HCT116 (cell line): ENCODE data around the gene PRKCQ. TPM values are rescaled to one million over a fixed set of nuclear protein-coding genes. Genes with fewer than 3 reads are reported as not detected.

ENCODE experiments used
- ATAC-seq: fragments of 200-7000 bp; cut with Tn5 transposase; 2 replicates; pipeline ENCODE4 v1.9.1; 2020; ENCODE audit warnings: mild to moderate bottlenecking, moderate library complexity
- BruUV-seq: library from RNA; stranded (reverse); fragments of 400-500 nt; replicated peaks from 2 replicates; lab custom pipeline; 2021; lab: Mats Ljungman, UMichigan
- CTCF ChIA-PET: fragments of 300-600 bp; sonication (Branson Sonifier 250); formaldehyde crosslinking; loops from one replicate; lab custom pipeline; 2021; ENCODE audit warnings: antibody characterized with exemption; lab: Charles Lee
- POLR2A ChIA-PET: fragments of 300-600, 350-600 bp; sonication (Branson Sonifier 250); formaldehyde crosslinking; loops from one replicate; lab custom pipeline; 2021; ENCODE audit warnings: antibody characterized with exemption; lab: Charles Lee
- RAD21 ChIA-PET, 2 experiments: fragments of 300-600 bp; sonication (Branson Sonifier 250); formaldehyde crosslinking; loops; one replicate each; lab custom pipeline; 2023; ENCODE audit warnings: low total read pairs in 2 of 2; ENCODE audit not compliant: uncharacterized antibody in 2 of 2, unreplicated experiment in 2 of 2, low non-redundant PET in 1 of 2; lab: Charles Lee
- DNase-seq: peaks from one replicate; pipeline ENCODE4 v3.0.0-alpha.2; 2010; ENCODE audit warnings: low read depth, low spot score
- H2AFZ ChIP-seq: fragments of 200-600 bp; shearing (Covaris generic), sonication (generic); 2 replicates; pipeline ENCODE4 v1.6.1; 2017; ENCODE audit warnings: low read depth, mixed run types, mixed read lengths, antibody characterized with exemption, low read length; ENCODE audit not compliant: poor library complexity, severe bottlenecking
- H3K27ac ChIP-seq: 2 replicates; pipeline ENCODE4 v1.5.1; 2012; ENCODE audit warnings: low read depth, low read length
- H3K27me3 ChIP-seq: fragments of 200-600 bp; sonication (generic); 2 replicates; pipeline ENCODE4 v1.6.1; 2016; ENCODE audit warnings: mixed run types, low read length, mixed read lengths; ENCODE audit not compliant: insufficient read depth
- H3K36me3 ChIP-seq, 2 experiments: fragments of 200-500 bp in 1 of 2; fragments of 200-600 bp in 1 of 2; sonication (Bioruptor generic) in 1 of 2; sonication (generic) in 1 of 2; 2 replicates each; pipeline versions ENCODE4 v1.5.1 to v1.6.1; 2014 to 2016; ENCODE audit warnings: low read length in 2 of 2, inconsistent platforms in 1 of 2, mixed read lengths in 1 of 2, mixed run types in 1 of 2; ENCODE audit not compliant: insufficient read depth in 2 of 2, control insufficient read depth in 1 of 2
- H3K4me1 ChIP-seq, 2 experiments: fragments of 200-600 bp in 1 of 2; sonication (generic) in 1 of 2; 2 replicates each; pipeline versions ENCODE4 v1.5.1 to v1.6.1; 2012 to 2017; ENCODE audit warnings: low read length in 2 of 2, inconsistent platforms in 1 of 2, mild to moderate bottlenecking in 1 of 2, mixed read lengths in 1 of 2, mixed run types in 1 of 2, moderate library complexity in 1 of 2; ENCODE audit not compliant: insufficient read depth in 2 of 2, control insufficient read depth in 1 of 2
- H3K4me2 ChIP-seq: fragments of 200-600 bp; sonication (generic); 2 replicates; pipeline ENCODE4 v1.6.1; 2017; ENCODE audit warnings: mixed run types, low read length, mixed read lengths
- H3K4me3 ChIP-seq, 2 experiments: fragments of 200-600 bp in 1 of 2; sonication (generic) in 1 of 2; replicated peaks in 1 of 2; 2 replicates each; pipeline ENCODE4 v1.5.1; 2011 to 2016; ENCODE audit warnings: low read length in 2 of 2, control low read depth in 1 of 2, low read depth in 1 of 2, mild to moderate bottlenecking in 1 of 2, mixed read lengths in 1 of 2, mixed run types in 1 of 2
- H3K79me2 ChIP-seq: fragments of 200-600 bp; sonication (generic); 2 replicates; pipeline ENCODE4 v1.6.1; 2017; ENCODE audit warnings: mild to moderate bottlenecking, mixed run types, low read length, moderate library complexity, mixed read lengths; ENCODE audit not compliant: insufficient read depth
- H3K9ac ChIP-seq: fragments of 200-600 bp; sonication (generic); 2 replicates; pipeline ENCODE4 v1.6.1; 2016; ENCODE audit warnings: low read length, mixed read lengths
- H3K9me2 ChIP-seq: fragments of 200-600 bp; sonication (generic), shearing (Covaris generic); 2 replicates; pipeline ENCODE4 v1.6.1; 2017; ENCODE audit warnings: mixed run types, mild to moderate bottlenecking, moderate library complexity; ENCODE audit not compliant: insufficient read depth
- H3K9me3 ChIP-seq, 2 experiments: fragments of 200-500 bp in 1 of 2; fragments of 200-600 bp in 1 of 2; sonication (Bioruptor generic) in 1 of 2; sonication (generic) in 1 of 2; 2 replicates each; pipeline ENCODE4 v1.6.1; 2014 to 2017; ENCODE audit warnings: low read length in 2 of 2, mixed read lengths in 2 of 2, inconsistent platforms in 1 of 2, low read depth in 1 of 2, mild to moderate bottlenecking in 1 of 2, mixed run types in 1 of 2, moderate library complexity in 1 of 2; ENCODE audit not compliant: control insufficient read depth in 1 of 2, insufficient read depth in 1 of 2
- H4K20me1 ChIP-seq: fragments of 200-600 bp; sonication (generic), shearing (Covaris generic); 2 replicates; pipeline ENCODE4 v1.6.1; 2017; ENCODE audit warnings: mixed run types, mild to moderate bottlenecking, moderate library complexity; ENCODE audit not compliant: insufficient read depth
- CBX3 ChIP-seq: IDR thresholded peaks from 2 replicates; pipeline ENCODE4 v1.6.1; 2012; ENCODE audit warnings: low read depth
- CEBPB ChIP-seq: IDR thresholded peaks from 2 replicates; pipeline ENCODE4 v1.6.1; 2012; ENCODE audit warnings: low read depth
- EGR1 ChIP-seq: IDR thresholded peaks from 2 replicates; pipeline ENCODE4 v1.6.1; 2012; ENCODE audit warnings: low read depth
- ELF1 ChIP-seq: IDR thresholded peaks from 2 replicates; pipeline ENCODE4 v1.6.1; 2012; ENCODE audit warnings: low read depth, borderline replicate concordance
- EZH2phosphoT487 ChIP-seq: fragments of 200-600 bp; IDR thresholded peaks from 2 replicates; pipeline ENCODE4 v1.6.1; 2018; ENCODE audit warnings: antibody characterized with exemption, borderline replicate concordance
- FOSL1 ChIP-seq: IDR thresholded peaks from 2 replicates; pipeline ENCODE4 v1.6.1; 2012; ENCODE audit warnings: low read depth
- JUND ChIP-seq: IDR thresholded peaks from 2 replicates; pipeline ENCODE4 v1.6.1; 2012
- POLR2A ChIP-seq: IDR thresholded peaks from 2 replicates; pipeline ENCODE4 v1.7.0; 2011; ENCODE audit warnings: borderline replicate concordance; ENCODE audit not compliant: insufficient read depth, insufficient read length; ENCODE audit errors: extremely low read depth
- RAD21 ChIP-seq: IDR thresholded peaks from 2 replicates; pipeline ENCODE4 v1.6.1; 2012; ENCODE audit warnings: low read depth, mild to moderate bottlenecking
- SIN3A ChIP-seq: IDR thresholded peaks from 2 replicates; pipeline ENCODE4 v1.6.1; 2012; ENCODE audit warnings: low read depth
- SP1 ChIP-seq: IDR thresholded peaks from 2 replicates; pipeline ENCODE4 v1.6.1; 2012; ENCODE audit warnings: low read depth
- SRF ChIP-seq: IDR thresholded peaks from 2 replicates; pipeline ENCODE4 v1.6.1; 2012; ENCODE audit warnings: low read depth
- TCF7L2 ChIP-seq: IDR thresholded peaks from 2 replicates; pipeline ENCODE4 v1.7.0; 2011; ENCODE audit warnings: borderline replicate concordance, inconsistent platforms; ENCODE audit not compliant: insufficient read depth, insufficient read length; ENCODE audit errors: extremely low read depth
- YY1 ChIP-seq: IDR thresholded peaks from 2 replicates; pipeline ENCODE4 v1.6.1; 2011; ENCODE audit warnings: low read length, low read depth, moderate library complexity, mild to moderate bottlenecking; ENCODE audit not compliant: insufficient replicate concordance; ENCODE audit errors: extremely low read depth
- ZNF274 ChIP-seq: fragments of 200-500 bp; sonication (Bioruptor generic); IDR thresholded peaks from 2 replicates; pipeline ENCODE4 v1.6.1; 2014; ENCODE audit warnings: mild to moderate bottlenecking, low read depth, low read length, inconsistent platforms
- intact Hi-C: fragments of 100-400 bp; cut with micrococcal nuclease; formaldehyde crosslinking; loops from 2 replicates; pipeline ENCODE4 v1.10.0; 2022
- total RNA-seq: library from RNA; stranded (reverse); gene quantifications from one replicate; pipeline ENCODE4 v1.2.1, GENCODE V29; 2021; ENCODE audit not compliant: unreplicated experiment
- TF ChIP-seq, protein P1 (sequence below): IDR thresholded peaks from 2 replicates; pipeline ENCODE4 v1.6.1; 2012
- TF ChIP-seq, protein P2 (sequence below): IDR thresholded peaks from 2 replicates; pipeline ENCODE4 v1.6.1; 2011; ENCODE audit warnings: mild to moderate bottlenecking, low read length, moderate library complexity; ENCODE audit not compliant: insufficient replicate concordance; ENCODE audit errors: extremely low read depth
- TF ChIP-seq, protein P3 (sequence below): IDR thresholded peaks from 2 replicates; pipeline ENCODE4 v1.6.1; 2012; ENCODE audit warnings: low read depth

PRKCQ gene
- total RNA-seq, 1 experiment from 2014 or later, result 0.54 TPM

DNA sequence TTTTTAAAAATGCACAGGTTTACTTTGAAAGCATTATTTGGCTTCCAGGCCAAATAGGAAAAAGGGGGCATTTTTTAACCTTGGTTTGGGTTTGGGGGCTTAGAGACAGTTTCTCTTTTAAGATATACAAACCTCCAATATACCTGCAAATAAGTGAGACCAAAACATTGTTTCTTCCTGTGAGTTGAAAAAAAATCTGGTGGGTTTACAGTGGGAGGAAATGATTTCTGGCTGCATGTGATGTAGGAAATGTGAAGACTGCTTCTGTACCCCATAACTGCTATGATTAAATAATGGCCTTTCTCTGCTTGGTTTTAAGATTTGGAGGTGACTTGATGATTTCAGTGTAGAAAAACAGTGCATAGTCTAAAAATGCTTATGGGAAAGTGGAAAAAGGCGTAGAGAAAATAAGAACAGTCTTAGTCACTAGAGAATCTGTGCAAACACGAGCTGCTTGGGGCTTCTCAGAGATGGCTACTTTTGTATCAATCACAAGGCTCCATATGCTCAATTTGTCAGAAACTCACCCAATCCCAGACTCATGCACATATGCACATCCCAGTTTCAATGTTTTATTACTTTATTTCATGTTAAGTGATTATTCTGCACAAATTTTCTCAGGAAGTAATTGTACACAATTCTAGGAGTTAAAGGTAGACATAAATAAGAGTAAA, 22.1 kb upstream of the PRKCQ start (continued):
- TF ChIP-seq EGR1 (no peak), CBX3 (no peak), YY1 (no peak), ELF1 (no peak), POLR2A (no peak), CEBPB (no peak), SP1 (no peak), SRF (no peak), EZH2phosphoT487 (no peak)
- TF ChIP-seq, protein P1, sequence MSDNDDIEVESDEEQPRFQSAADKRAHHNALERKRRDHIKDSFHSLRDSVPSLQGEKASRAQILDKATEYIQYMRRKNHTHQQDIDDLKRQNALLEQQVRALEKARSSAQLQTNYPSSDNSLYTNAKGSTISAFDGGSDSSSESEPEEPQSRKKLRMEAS, result no peak

DNA sequence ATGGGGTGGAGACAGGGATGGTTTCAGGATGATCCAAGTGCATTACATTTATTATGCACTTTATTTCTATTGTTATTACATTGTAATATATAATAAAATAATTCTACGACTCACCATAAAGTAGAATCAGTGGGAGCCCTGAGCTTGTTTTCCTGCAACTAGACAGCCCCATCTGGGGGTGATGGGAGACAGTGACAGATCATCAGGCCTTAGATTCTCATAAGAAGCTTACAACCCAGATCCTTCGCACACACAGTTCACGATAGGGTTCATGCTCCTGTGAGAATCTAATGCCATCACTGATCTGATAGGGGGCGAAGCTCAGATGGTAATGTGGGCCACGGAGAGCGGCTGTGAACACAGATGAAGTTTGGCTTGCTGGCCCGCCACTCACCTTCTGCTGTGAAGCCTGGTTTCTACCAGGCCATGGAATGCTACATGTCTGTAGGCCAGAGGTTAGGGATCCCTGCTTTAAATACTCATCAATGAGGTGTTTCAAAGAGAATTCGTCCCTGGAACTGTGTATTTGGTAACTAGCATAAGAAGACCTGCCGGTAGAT, 21.2 kb upstream of the PRKCQ start:
- no peak overlapping the region for H3K27ac ChIP-seq
- no peak for TF ChIP-seq SIN3A
- TF ChIP-seq ZNF274, result no peak
- TF ChIP-seq, protein P2, sequence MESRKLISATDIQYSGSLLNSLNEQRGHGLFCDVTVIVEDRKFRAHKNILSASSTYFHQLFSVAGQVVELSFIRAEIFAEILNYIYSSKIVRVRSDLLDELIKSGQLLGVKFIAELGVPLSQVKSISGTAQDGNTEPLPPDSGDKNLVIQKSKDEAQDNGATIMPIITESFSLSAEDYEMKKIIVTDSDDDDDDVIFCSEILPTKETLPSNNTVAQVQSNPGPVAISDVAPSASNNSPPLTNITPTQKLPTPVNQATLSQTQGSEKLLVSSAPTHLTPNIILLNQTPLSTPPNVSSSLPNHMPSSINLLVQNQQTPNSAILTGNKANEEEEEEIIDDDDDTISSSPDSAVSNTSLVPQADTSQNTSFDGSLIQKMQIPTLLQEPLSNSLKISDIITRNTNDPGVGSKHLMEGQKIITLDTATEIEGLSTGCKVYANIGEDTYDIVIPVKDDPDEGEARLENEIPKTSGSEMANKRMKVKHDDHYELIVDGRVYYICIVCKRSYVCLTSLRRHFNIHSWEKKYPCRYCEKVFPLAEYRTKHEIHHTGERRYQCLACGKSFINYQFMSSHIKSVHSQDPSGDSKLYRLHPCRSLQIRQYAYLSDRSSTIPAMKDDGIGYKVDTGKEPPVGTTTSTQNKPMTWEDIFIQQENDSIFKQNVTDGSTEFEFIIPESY, result no peak
- TF ChIP-seq JUND, result no peak
- TF ChIP-seq EZH2phosphoT487, result no peak
- TF ChIP-seq, protein P1, result no peak
- no peak for TF ChIP-seq TCF7L2
- TF ChIP-seq FOSL1, result no peak
- TF ChIP-seq, protein P3, sequence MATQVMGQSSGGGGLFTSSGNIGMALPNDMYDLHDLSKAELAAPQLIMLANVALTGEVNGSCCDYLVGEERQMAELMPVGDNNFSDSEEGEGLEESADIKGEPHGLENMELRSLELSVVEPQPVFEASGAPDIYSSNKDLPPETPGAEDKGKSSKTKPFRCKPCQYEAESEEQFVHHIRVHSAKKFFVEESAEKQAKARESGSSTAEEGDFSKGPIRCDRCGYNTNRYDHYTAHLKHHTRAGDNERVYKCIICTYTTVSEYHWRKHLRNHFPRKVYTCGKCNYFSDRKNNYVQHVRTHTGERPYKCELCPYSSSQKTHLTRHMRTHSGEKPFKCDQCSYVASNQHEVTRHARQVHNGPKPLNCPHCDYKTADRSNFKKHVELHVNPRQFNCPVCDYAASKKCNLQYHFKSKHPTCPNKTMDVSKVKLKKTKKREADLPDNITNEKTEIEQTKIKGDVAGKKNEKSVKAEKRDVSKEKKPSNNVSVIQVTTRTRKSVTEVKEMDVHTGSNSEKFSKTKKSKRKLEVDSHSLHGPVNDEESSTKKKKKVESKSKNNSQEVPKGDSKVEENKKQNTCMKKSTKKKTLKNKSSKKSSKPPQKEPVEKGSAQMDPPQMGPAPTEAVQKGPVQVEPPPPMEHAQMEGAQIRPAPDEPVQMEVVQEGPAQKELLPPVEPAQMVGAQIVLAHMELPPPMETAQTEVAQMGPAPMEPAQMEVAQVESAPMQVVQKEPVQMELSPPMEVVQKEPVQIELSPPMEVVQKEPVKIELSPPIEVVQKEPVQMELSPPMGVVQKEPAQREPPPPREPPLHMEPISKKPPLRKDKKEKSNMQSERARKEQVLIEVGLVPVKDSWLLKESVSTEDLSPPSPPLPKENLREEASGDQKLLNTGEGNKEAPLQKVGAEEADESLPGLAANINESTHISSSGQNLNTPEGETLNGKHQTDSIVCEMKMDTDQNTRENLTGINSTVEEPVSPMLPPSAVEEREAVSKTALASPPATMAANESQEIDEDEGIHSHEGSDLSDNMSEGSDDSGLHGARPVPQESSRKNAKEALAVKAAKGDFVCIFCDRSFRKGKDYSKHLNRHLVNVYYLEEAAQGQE, result no peak
- TF ChIP-seq RAD21, result no peak
- TF ChIP-seq, all 23 proteins: peak for 0
- no peaks in the 10 kb centered on the region for H3K36me3 ChIP-seq
- ATAC-seq (no peak), DNase-seq (no peak)
- intact Hi-C loops, result no loop called here
- no peaks in the 10 kb centered on the region for H3K79me2 ChIP-seq
- no peak overlapping the region for H3K4me3 ChIP-seq
- ChIA-PET POLR2A (no interaction called here), CTCF (no interaction called here), RAD21 (no interaction called here)
- H3K9me3 ChIP-seq, result no peaks in the 10 kb centered on the region
- peaks cover 74% of the 10 kb centered on the region for H3K27me3 ChIP-seq
- H4K20me1 ChIP-seq, result no peaks in the 10 kb centered on the region
- H3K9me2 ChIP-seq, result no peaks in the 10 kb centered on the region
- no peak overlapping the region for H3K4me2 ChIP-seq
- H3K9ac ChIP-seq, result no peak overlapping the region
- H3K4me1 ChIP-seq, result no peaks in the 10 kb centered on the region
- H2AFZ ChIP-seq, result no peak overlapping the region
- BruUV-seq, result no TSS peak
